Ovary (tissue), 3 donors: ENCODE measurements around the gene DNAH3.

ENCODE experiments used
- CTCF ChIP-seq, 3 donors: fragments of 450-650 bp in 2 of 3; fragments of 200-600 bp in 1 of 3; IDR thresholded peaks; one replicate each; pipeline versions ENCODE4 v1.5.1 to v1.8.0; 2016 to 2022; ENCODE audit warnings: antibody characterized with exemption in 3 of 3, mild to moderate bottlenecking in 1 of 3
- POLR2A ChIP-seq: fragments of 450-650 bp; IDR thresholded peaks from one replicate; pipeline ENCODE4 v1.6.1; 2017; ENCODE audit warnings: antibody characterized with exemption, mild to moderate bottlenecking, moderate library complexity
- donor health status: DM: no; HTN: no; CAD: no.

GRCh38 chr16:20941636-20941926, 209.1 kb downstream of the DNAH3 start:
- TF ChIP-seq CTCF (IDR thresholded peaks at IDR 0.05), result no peak
- no peak for TF ChIP-seq POLR2A
